ENCODE measurements around the gene TMEM62. TPM values are rescaled to one million over a fixed set of nuclear protein-coding genes. Genes with fewer than 3 reads are reported as not detected.
"Not testable (repeated sequence)": the region's sequence is repeated elsewhere in the genome, so short reads cannot be mapped to it uniquely, and the experiment has no call there.

TMEM62 gene
- total RNA-seq, 1 experiment from 2014 or later, result 39.2 TPM

DNA sequence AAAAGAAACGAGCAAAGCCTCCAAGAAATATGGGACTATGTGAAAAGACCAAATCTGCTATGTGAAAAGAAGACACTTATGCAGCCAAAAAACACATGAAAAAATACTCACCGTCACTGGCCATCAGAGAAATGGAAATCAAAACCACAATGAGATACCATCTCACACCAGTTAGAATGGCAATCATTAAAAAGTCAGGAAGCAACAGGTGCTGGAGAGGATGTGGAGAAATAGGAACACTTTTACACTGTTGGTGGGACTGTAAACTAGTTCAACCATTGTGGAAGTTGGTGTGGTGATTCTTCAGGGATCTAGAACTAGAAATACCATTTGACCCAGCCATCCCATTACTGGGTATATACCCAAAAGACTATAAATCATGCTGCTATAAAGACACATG lies 43.8 kb downstream of the TMEM62 start:
- not testable (repeated sequence) for DNase-seq (ENCODE audit: low spot score)

DNA sequence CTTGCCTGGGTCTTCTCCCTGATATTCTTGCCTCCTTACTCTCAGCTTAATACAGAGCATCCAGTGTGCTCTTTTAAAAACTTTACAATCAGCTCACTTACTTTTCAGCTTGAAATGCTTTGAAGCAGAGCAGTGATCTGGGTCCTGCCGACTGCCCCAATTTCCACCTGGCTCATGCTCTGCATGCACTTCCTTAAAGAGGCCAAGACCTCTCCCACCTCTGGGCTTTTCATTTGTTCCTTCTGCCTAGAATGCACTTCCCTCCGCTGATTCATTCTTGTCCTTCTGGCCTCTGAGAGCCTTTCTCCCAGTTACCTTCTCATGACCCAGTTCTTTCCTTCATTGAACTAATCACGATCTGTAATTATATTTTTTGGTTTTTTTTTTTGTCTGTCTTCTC lies 49.9 kb downstream of the TMEM62 start:
- no peak for DNase-seq (ENCODE audit: low spot score)

DNA sequence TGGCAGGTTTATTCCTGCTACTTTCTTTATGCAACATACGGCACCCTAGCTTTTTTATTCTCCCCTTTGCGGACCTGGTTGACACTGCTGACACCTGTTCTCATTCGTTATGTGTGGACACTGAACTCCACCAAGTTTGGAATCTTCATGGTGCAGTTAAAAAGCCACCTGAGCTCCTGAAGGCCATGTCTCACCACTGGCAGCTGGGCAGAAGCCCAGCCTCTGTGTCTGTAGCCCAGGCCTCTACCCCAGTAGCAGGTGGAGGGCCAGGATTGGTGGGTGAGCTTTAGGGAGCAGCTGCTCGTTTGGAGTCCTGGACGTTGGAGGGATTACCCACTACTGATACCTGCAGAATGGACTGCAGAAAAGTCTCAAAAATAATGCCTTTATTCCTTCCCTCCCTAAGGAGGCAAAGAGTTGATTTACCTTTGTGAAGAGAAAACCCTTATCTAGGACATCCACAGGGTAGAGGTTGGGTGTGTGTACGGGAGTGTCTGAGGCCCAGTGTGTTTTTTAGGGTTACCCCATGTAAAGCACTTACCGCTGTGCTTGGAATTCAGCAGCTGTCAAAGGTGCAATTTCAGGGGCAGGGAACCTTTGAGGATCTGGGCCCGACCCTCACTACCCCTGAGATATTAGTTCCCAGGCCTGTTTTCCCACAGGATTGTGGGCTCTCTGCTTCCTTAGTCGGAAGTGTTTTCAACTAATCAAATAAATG lies 51.2 kb downstream of the TMEM62 start:
- no peak for DNase-seq (ENCODE audit: low spot score)

DNA sequence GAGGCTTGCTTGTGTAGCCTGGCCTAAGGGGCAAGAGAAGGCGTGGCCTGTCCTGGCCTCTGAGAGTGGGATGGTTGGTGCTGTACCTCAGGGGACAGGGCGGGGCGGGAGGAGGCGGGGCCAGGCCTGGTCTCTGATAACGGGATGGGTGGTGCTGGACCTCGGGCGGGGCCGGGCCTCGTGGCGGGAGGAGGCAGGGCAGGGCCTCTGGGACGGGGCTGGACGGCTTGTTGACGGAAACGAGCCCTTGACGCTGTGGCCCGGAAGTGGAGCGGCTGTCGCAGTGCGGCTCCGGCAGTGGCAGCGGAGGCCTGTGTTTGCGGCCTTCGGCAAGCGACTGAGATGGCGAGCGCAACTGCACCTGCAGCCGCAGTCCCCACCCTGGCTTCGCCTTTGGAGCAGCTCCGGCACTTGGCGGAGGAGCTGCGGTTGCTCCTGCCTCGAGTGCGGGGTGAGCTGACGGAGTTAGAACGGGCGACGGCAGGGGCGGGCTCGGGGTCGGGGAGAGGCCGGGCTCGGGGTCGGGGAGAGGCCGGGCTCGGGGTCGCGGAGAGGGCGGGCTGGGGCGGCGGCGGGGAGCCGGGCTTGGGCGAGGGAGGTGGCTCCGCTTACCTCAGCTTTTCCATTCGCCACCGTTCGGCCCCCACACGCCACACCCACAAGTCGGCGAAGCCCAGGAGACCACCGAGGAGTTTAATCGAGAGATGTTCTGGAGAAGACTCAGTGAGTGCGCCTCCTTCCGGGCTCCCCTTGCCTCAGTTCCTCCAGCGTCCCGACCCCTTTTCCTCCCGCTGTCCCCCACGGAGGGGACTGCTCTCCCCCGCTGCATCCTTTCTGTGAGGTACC lies 52.0 kb downstream of the TMEM62 start, which contains the start of gene CCNDBP1:
CCNDBP1 (plus strand) TSS at position 247 of the 846 bp plus-strand sequence; CDS start at position 343, 96 bp downstream.
- peak; percentile 89 for DNase-seq (ENCODE audit: low spot score)

DNA sequence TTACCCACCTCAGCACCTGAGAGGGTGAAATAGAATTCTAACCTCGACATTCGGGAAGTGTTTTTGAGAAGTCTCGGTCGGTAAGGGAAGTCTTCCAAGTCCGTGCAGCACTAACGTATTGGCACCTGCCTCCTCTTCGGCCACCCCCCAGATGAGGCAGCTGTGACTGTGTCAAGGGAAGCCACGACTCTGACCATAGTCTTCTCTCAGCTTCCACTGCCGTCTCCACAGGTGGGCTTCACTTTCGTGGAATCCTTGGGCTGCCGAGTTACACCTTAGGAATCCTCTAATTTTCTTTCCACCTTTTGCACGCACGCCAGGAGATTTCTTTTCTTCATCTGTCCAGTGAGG lies 52.6 kb downstream of the TMEM62 start:
- no peak for DNase-seq (ENCODE audit: low spot score)

DNA sequence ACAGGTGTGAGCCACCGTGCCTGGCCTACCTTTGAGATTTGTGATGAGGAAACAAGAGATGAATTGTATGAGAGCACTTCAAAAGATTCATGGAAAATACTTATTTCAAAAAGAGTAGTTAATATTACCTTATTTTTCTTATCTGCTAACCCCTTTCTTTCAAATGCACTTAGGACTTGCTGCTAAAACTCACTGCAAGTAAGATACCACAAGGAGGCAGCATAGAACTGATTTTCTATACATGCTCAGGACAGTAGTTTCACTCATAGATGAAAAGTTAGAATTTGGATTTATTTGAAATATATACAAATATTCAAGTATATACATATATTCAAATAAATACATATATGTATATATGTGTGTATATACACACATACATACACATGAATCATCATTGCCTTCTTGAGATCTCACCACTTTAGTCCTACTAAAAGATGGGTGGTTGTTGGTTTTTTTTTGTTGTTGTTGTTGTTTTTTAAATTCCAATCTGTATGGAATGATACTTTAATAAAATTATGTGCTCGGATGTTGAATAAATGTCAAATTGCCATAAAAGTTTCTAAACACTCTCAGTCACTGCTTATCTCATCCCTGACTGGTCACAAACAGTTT lies 54.3 kb downstream of the TMEM62 start:
- DNase-seq (ENCODE audit: low spot score), result peak; percentile 30

DNA sequence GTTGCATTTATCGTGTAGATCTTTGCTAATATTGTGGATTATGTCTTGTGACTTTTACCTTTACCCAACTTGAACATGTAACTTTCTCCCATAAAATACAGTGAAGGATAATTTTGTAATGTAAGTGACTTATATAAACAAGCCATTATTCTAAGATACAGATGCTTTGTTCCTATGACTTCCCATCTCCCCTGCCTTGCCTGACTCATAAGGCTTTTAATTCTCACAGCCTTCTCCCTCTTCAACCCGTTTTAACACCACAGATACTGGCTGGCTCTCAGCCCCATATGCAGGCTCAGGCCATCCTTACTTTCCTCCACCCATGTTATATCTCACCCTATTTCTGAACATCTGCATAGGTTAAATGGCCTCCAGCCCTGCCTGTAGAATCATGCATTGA lies 55.9 kb downstream of the TMEM62 start:
- DNase-seq (ENCODE audit: low spot score), result no peak

DNA sequence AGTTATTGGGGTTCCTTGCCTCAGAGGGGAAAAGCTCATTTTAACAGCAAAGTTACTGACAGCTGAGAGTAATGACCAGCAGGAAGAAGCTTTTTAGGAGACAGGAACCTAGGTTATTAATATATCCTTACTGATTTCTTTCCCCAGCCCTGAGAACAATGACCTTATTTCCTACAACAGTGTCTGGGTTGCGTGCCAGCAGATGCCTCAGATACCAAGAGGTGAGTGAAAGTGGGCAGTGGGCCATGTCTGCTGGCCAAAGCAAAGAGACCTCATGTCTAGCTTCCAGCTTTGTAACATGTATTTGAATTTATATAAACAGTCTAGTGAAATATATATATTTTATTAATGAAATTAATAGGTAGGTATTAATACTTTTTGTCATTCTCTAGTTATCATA lies 56.8 kb downstream of the TMEM62 start:
- DNase-seq (ENCODE audit: low spot score), result no peak

DNA sequence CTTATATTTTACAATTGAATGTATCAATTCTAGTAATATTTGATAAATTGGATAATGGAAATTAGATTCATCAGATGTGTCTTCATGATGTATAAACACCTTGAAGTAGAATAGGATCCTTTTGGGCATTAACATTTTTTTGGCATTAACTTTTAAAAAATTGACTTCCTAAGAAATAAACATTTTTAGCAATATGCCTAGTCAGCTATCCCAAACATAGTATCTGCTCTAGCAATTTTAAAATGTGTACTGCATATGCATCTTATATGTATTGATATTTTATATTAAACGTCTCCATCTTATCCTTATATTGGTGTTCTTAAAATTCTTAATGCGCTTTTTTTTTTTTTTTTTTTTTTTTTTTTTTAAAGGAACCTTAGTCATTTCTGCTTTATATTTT lies 60.3 kb downstream of the TMEM62 start:
- DNase-seq (ENCODE audit: low spot score), result no peak

DNA sequence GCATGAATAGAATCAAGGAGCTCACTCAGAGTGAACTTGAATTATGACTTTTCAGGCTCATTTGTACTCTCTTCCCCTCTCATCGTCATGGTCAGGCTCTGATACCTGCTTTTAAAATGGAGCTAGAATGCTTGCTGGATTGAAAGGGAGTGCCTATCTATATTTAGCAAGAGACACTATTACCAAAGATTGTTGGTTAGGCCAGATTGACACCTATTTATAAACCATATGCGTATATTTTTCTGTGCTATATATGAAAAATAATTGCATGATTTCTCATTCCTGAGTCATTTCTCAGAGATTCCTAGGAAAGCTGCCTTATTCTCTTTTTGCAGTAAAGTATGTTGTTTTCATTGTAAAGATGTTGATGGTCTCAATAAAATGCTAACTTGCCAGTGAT lies 61.4 kb downstream of the TMEM62 start:
- DNase-seq (ENCODE audit: low spot score), result no peak

DNA sequence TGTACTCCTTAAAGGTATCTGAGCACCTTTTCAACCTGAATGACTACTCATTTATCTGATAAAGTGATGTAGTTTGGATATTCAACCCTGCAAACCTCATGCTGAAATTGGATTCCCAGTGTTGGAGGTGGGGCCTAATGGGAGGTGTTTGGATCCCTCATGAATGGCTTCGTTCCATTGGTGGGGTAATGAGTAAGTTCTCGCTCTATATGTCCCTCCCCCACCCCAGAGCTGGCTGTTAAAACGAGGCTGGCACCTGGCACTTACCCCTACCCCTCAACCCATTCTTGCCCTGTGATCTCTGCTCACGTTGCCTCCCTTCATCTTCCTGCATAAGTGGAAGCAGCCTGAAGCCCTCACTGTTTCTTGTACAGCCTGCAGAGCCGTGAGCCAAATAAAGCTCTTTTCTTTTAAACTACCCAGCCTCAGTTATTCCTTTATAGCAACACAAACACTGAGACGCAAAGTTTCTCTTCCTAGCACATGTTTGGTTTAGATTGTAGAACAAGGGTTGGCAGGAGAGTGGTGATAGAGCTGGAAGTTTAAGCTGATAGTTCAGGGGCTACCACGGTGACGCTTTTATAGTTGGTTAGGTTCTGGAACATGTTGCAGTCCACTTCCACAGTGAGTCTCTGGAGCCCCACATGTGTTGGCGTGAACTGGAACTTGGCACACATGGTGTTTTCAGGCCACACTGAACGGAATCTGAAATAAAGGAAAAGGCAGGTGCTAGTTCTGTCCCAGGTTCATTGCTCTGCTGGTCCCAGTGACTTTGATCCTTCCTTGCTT lies 63.6 kb downstream of the TMEM62 start:
- DNase-seq (ENCODE audit: low spot score), result no peak

DNA sequence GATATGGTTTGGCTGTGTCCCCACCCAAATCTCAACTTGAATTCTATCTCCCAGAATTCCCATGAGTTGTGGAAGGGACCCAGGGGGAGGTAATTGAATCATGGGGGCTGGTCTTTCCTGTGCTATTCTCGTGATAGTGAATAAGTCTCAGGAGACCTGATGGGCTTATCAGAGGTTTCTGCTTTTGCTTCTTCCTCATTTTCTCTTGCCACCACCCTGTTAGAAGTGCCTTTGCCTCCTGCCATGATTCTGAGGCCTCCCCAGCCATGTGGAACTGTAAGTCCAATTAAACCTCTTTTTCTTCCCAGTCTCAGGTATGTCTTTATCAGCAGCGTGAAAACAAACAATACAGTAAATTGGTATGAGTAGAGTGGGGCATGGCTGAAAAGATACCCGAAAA lies 64.4 kb downstream of the TMEM62 start:
- not testable (repeated sequence) for DNase-seq (ENCODE audit: low spot score)

DNA sequence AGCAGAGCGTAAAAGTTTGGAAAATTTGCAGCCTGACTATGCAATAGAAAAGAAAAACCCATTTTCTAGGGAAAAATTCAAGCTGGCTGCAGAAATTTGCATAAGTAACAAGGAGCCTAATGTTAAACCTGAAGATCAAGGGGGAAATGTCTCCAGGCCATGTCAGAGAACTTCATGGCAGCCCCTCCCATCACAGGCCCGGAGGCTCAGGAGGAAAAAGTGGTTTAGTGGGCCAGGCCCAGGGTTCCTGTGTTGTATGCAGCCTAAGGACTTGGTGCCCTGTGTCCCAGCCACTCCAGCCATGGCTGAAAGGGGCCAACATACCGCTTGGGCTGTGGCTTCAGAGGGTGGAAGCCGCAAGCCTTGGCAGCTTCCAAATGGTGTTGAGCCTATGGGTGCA lies 65.2 kb downstream of the TMEM62 start:
- DNase-seq (ENCODE audit: low spot score), result not testable (repeated sequence)

DNA sequence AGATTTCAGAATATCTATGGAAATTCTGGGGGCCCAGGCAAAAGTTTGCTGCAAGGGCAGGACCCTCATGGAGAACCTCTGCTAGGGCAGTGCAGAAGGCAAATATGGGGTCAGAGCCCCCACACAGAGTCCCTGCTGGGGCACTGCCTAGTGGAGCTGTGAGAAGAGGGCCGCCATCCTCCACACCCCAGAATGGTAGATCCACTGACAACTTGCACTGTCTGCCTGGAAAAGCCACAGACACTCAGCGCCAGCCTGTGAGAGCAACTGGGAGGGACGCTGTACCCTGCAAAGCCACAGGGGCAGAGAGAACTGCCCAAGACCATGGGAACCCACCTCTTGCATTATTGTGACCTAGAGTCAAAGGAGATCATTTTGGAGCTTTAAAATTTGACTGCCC lies 65.6 kb downstream of the TMEM62 start:
- no peak for DNase-seq (ENCODE audit: low spot score)

DNA sequence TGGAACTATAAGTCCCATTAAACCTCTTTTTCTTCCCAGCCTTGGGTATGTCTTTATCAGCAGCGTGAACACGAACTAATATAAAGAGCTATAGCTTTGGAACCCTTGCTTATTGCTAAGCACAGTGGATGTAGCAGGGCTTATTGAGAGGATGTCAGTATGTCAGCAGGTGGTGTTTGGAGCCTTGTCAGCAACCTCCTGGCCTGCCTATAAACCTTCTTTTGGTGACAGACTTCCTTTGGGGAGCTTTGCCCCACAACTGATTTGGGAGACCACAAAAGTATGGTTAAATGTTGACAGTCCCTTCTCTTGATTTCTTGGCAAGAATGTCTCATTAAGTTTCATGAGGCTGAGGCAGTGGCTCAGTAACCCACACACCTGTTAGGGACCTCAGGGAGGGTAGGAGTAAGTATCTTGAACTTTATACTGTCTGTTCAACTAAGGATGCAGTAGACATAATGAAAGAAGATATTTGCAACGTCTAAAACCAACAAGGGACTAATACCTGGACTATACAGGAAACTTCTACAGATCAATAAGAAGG lies 66.6 kb downstream of the TMEM62 start:
- no peak for DNase-seq (ENCODE audit: low spot score)

DNA sequence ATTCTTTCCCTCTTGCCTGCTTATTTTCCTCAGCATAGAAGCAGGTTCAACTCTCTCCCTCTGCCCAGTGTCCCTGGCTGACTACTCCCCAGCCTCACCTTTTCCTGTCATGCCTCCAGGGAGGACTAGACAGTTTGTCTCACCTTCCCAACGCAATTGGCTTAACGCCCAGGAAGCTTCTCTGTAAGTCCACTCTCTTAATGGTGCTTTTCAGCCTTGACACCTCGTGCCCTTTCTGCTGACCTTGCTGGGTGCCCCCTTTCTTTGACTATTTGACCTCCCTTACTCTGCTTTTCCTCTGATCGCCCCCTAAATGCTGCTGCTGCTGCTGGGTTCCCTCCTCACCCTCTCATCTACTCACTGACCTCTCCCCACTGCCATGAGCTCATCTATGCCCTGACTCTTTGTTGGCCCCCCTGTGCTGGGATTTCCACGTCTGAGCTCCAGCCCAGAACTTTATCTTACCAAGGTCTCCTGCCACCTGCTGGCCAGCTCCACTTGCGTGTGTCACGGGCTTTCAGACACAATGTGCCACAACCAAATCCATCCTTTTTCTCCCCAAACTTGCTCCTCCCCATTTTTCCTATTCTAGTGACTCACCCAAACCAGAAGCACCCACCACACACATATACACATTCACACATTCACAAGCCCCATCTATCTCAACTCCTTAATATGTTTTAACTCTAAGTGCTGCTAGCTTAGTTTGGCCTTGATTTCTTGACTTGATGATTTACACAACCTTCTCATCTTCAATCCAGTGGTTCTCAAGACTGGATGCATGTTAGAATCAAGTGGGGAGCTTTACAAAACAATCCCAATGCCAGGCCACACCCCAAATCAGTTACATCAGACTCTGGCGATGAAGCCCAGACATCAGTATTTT lies 70.9 kb downstream of the TMEM62 start:
- peak; percentile 48 for DNase-seq (ENCODE audit: low spot score)

DNA sequence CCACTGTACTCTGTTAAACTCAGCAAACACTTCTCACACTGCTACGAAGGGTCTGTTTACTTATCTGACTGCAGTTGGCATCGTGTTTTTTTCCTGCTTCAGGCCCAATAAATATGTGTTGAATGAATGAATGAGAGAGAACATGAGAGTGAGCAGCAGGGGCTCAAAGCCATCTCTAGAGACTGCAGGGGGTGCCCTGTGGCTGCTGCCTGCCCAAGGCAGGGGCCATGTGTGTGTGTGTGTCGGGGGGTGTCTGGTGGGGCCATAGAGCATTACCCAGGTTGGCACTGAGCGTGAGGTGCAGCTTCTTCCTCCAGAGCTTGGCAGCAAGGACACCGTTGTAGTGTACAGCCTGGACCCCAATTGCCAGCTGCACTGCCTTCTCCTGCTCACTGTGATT lies 72.7 kb downstream of the TMEM62 start:
- no peak for DNase-seq (ENCODE audit: low spot score)

DNA sequence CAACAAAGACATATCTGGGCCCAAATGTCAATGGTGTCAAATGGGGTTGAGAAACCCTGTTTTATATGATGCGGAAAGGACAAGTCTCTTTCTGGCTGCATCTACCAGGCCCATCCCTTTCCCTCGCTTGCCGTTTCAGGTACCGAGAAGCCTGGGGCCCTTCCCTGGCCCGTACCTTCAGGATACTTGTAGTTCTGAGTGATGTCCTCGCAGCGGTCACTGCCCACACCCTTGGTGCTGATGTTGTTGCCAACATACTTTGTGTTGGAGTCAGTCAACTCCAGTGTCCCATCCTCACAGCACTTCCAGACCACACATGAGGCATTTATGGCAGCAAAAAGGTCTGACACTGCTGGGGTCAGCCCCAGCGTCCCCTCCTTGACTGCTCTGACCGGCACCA lies 73.6 kb downstream of the TMEM62 start:
- DNase-seq (ENCODE audit: low spot score), result no peak

DNA sequence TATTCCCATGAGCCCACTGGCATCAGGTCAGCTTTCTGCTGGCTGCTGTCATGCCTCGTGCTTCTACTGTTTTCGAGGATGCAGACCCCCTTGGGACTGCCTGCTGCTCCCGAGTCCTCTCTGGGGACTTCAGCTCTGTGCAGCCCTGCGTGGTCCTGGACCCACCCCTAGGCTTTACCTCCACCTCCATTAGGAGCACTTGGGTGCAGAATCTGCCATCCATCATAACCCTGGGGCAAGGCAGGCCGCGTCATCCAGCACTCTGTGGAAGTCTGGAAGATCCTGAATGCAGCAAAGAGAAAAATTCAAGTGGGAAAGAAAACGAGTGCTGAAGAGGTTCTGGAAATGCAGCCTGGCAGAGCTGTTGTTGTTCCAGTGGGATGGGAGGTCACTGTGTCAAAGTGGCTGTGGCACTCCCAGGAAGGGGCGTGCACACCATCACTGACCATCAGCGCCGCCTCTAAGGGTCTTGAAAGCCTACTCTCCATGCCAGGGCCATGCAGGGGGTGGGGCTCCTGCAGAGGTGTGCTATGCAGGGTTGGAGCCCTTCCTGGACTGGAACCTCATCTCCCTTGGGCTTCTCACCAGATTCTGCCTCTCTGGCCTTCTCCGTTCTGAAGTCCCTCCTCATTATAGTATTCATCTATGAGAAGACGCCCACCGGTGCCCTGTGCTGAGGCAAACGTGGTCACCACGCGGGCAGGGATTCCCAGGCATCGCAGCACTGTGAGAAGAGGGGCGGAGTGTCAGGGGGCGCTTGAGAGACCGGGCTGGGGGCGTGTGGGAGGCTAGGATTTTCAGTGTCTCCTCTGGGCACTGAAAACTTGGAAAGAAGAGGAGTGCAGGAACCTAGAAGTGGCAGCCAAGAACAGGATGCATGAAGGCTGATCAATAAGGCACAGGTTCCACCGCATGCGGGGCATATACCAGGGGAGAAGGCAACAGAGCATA lies 74.9 kb downstream of the TMEM62 start:
- no peak for DNase-seq (ENCODE audit: low spot score)
